SK-N-MC (cell line): Measurements from ENCODE around the gene SPINK4.
A peak's percentile ranks its signal among the peaks of the same experiment; 100 is the strongest.

Experiments used
- DNase-seq: peaks from one replicate; pipeline ENCODE4 v3.0.0-alpha.2; 2011; ENCODE audit warnings: low read depth, low spot score
- H3K27ac ChIP-seq: fragments of 200-600 bp; sonication (generic); 2 replicates; pipeline ENCODE4 v1.5.1; 2016; ENCODE audit warnings: mixed run types
- H3K36me3 ChIP-seq: fragments of 200-600 bp; sonication (generic); 2 replicates; pipeline ENCODE4 v1.6.1; 2017; ENCODE audit warnings: antibody characterized with exemption, low read length, mixed read lengths; ENCODE audit not compliant: insufficient read depth
- H3K4me3 ChIP-seq: fragments of 200-600 bp; sonication (generic); 2 replicates; pipeline ENCODE4 v1.5.1; 2016
- H3K9ac ChIP-seq: fragments of 200-600 bp; sonication (generic); 2 replicates; pipeline ENCODE4 v1.8.0; 2017; ENCODE audit warnings: mixed run types, mixed read lengths; ENCODE audit not compliant: insufficient read length
- H3K9me3 ChIP-seq: fragments of 200-600 bp; sonication (generic); 2 replicates; pipeline ENCODE4 v1.6.1; 2017; ENCODE audit warnings: low read depth, mild to moderate bottlenecking, antibody characterized with exemption, low read length, moderate library complexity, mixed read lengths
- EZH2 ChIP-seq: fragments of 200-600 bp; sonication (generic); IDR thresholded peaks from one replicate; pipeline ENCODE4 v1.6.1; 2017; ENCODE audit warnings: antibody characterized with exemption
- FOXP2 ChIP-seq: optimal IDR thresholded peaks from 2 replicates; pipeline ENCODE3; 2011; ENCODE audit warnings: mild to moderate bottlenecking, moderate library complexity; ENCODE audit not compliant: insufficient read depth; ENCODE audit errors: extremely low read length, control extremely low read depth
- POLR2AphosphoS5 ChIP-seq: IDR thresholded peaks from 2 replicates; pipeline ENCODE4 v1.6.1; 2012; ENCODE audit warnings: mild to moderate bottlenecking, low read depth, low read length, borderline replicate concordance

The SPINK4 gene

GRCh38 chr9:33239921-33240320 is at the start of gene SPINK4:
Gene SPINK4, plus strand, starts transcription at chr9:33240167. Its CDS starts 42 bp downstream, at chr9:33240209.
- H3K9ac ChIP-seq: no peak within 1 kb of the TSS
- no peak within 1 kb of the TSS for H3K27ac ChIP-seq
- no peak for TF ChIP-seq EZH2
- no peak for TF ChIP-seq POLR2AphosphoS5
- TF ChIP-seq FOXP2: no peak

GRCh38 chr9:33192493-33193255 is 47.3 kb upstream of the SPINK4 start:
- Histone ChIP-seq H3K9me3 (no peaks in the 10 kb centered on the region), H3K36me3 (no peaks in the 10 kb centered on the region), H3K4me3 (no peak overlapping the region), H3K27ac (peak overlapping the region; percentile 33), H3K9ac (no peak overlapping the region)
- TF ChIP-seq FOXP2 (no peak), EZH2 (no peak)
- no peak for DNase-seq

More at GRCh38 chr9:33239921-33240320, at the start of gene SPINK4:
- H3K9me3 ChIP-seq: no peaks in the 10 kb centered on the region
- no peak for DNase-seq
- no peak within 1 kb of the TSS for H3K4me3 ChIP-seq
- H3K36me3 ChIP-seq: no peaks in the 10 kb centered on the region

- no peak for DNase-seq
- Histone ChIP-seq H3K27ac (no peak overlapping the region), H3K4me3 (no peak overlapping the region), H3K9ac (no peak overlapping the region), H3K36me3 (no peaks in the 10 kb centered on the region), H3K9me3 (no peaks in the 10 kb centered on the region)
- TF ChIP-seq EZH2: no peak
Measured at GRCh38 chr9:33193818-33194217, 46.1 kb upstream of the SPINK4 start.

GRCh38 chr9:33196736-33197135 is 43.2 kb upstream of the SPINK4 start:
- Histone ChIP-seq H3K27ac (no peak overlapping the region), H3K9me3 (no peaks in the 10 kb centered on the region), H3K9ac (no peak overlapping the region), H3K36me3 (no peaks in the 10 kb centered on the region), H3K4me3 (no peak overlapping the region)
- no peak for TF ChIP-seq EZH2
- DNase-seq: no peak

GRCh38 chr9:33197279-33198152 is 42.5 kb upstream of the SPINK4 start:
- H3K9me3 ChIP-seq: no peaks in the 10 kb centered on the region
- H3K9ac ChIP-seq: no peak overlapping the region
- H3K27ac ChIP-seq: peak overlapping the region; percentile 19; the same call in 1 of the 2 replicates
- peak overlapping the region; percentile 9; the same call in 1 of the 2 replicates for H3K4me3 ChIP-seq
- TF ChIP-seq FOXP2 (no peak), EZH2 (no peak), POLR2AphosphoS5 (no peak)
- H3K36me3 ChIP-seq: no peaks in the 10 kb centered on the region
- no peak for DNase-seq

GRCh38 chr9:33198165-33198564 is 41.8 kb upstream of the SPINK4 start:
- peak overlapping the region; percentile 9; the same call in 1 of the 2 replicates for H3K4me3 ChIP-seq
- no peaks in the 10 kb centered on the region for H3K9me3 ChIP-seq
- no peak for TF ChIP-seq POLR2AphosphoS5
- TF ChIP-seq EZH2: no peak
- TF ChIP-seq FOXP2: no peak
- no peaks in the 10 kb centered on the region for H3K36me3 ChIP-seq
- peak overlapping the region; percentile 19; the same call in 1 of the 2 replicates for H3K27ac ChIP-seq
- DNase-seq: no peak
- H3K9ac ChIP-seq: no peak overlapping the region

GRCh38 chr9:33202018-33202417 is 37.9 kb upstream of the SPINK4 start:
- Histone ChIP-seq H3K4me3 (no peak overlapping the region), H3K9ac (no peak overlapping the region), H3K36me3 (no peaks in the 10 kb centered on the region), H3K27ac (no peak overlapping the region), H3K9me3 (no peaks in the 10 kb centered on the region)
- DNase-seq: no peak
- TF ChIP-seq EZH2: no peak
- no peak for TF ChIP-seq POLR2AphosphoS5
- TF ChIP-seq FOXP2: no peak

- no peak for DNase-seq
- no peak overlapping the region for H3K4me3 ChIP-seq
- TF ChIP-seq POLR2AphosphoS5: no peak
- TF ChIP-seq FOXP2: no peak
- no peak for TF ChIP-seq EZH2
- no peak overlapping the region for H3K9ac ChIP-seq
- no peaks in the 10 kb centered on the region for H3K9me3 ChIP-seq
- no peak overlapping the region for H3K27ac ChIP-seq
- H3K36me3 ChIP-seq: no peaks in the 10 kb centered on the region
Measured at GRCh38 chr9:33202552-33203201, 37.3 kb upstream of the SPINK4 start.
